Astrocyte of the hippocampus (primary cell): ENCODE data around the gene EEF1G.
"Not testable (repeated sequence)": the region's sequence is repeated elsewhere in the genome, so short reads cannot be mapped to it uniquely, and the experiment has no call there.

Source experiments
- DNase-seq: peaks from one replicate; pipeline ENCODE4 v3.0.0; 2011; ENCODE audit warnings: low read depth, low spot score

EEF1G gene

GRCh38 chr11:62578541-62578940 is 4.8 kb upstream of the EEF1G start:
- DNase-seq, result no peak

DNA sequence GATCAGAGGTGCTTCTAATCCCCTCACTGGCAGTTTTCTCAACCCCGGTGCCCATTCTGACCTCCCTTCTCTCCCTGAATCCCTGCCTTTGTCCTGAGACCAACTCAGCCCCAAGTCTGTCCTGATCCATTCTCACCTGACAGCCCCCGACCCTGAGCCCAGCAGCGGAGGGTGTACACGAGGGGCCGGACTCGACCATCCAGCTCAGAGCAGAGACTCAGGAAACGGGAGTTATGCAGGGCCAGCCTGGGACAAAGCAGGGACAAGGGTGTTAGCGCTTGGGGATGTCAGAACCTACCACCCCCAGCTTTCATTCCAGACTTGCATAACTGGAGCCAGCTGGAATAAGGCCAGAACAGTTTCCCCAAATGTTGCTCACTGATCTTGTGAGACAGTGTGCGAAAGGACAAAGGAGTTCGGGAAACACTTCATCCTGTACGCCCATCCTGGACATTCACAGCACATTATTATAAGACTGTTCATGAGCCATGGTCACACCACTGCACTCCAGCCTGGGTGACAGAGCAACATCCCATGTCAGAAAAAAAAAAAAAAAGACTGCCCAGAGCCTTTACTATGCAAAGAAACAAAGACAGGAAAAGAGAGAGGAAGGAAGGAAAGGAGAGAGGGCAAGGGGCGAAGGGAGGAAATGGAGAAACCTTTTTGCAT is 3.5 kb upstream of the EEF1G start:
- no peak for DNase-seq

- no peak for DNase-seq
These were observed 2.1 kb upstream of the EEF1G start for GRCh38 chr11:62575837-62576236.

GRCh38 chr11:62575156-62575555 is 1.5 kb upstream of the EEF1G start:
- no peak for DNase-seq

GRCh38 chr11:62574363-62575071 is 826 bp upstream of the EEF1G start:
- no peak for DNase-seq

- DNase-seq, result peak; percentile 52
These were observed 592 bp downstream of the EEF1G start for GRCh38 chr11:62573006-62573591.

GRCh38 chr11:62572431-62572830 is 1.3 kb downstream of the EEF1G start:
- no peak for DNase-seq

- not testable (repeated sequence) for DNase-seq
These were observed 2.2 kb downstream of the EEF1G start for GRCh38 chr11:62571493-62571892.

DNA sequence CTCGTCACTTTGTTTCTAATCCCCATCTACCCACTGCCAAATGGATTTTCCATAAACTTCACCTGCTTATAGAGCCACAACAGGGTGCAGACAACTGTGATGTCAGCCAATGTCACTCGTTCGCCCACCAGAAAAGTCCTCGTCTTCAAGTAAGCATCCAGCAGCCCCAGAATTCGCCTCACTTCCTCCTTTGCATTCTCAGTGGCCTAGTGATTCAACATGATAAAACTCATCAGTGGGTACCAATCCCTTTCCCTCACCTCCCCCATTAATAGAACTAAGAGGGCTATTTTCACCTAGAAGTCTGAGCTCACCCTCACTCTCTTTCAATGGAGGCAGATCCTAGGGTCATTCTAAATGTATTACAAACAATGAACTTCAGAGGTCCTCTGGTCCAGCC is 2.8 kb downstream of the EEF1G start:
- DNase-seq, result not testable (repeated sequence)

- DNase-seq, result no peak
These were observed 4.1 kb downstream of the EEF1G start for GRCh38 chr11:62569611-62570010.

- DNase-seq, result no peak
These were observed 6.6 kb downstream of the EEF1G start for GRCh38 chr11:62567018-62567633.

GRCh38 chr11:62566247-62566646 is 7.4 kb downstream of the EEF1G start:
- no peak for DNase-seq

GRCh38 chr11:62565100-62565802 is 8.4 kb downstream of the EEF1G start:
- DNase-seq, result no peak

DNA sequence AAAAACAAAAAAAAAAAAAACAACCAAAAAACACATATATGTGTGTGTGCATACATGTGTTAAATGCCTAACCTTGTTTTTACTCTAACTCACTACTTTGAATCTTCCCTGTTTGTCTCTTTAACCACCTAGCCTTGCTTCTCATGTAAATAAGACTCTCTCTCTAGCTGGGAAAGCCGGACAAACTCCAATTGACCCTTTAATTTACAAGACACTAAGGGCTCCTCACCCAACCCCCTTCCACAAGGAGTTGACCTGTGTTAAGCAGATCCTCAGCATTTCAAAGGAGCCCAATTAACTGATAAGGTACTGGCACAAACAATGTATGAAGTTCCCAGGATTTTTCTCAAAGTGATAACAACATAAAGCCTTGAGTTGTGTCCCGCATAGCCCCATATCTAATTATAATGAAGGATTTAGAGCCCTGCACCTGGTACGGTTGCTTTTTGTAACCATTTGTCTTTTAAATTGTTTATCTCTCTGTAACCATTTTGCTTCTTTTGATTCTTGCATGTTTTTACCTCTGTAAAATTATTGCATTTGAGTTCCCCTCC is 11.9 kb downstream of the EEF1G start:
- DNase-seq, result not testable (repeated sequence)

GRCh38 chr11:62560566-62561103 is 13.1 kb downstream of the EEF1G start:
- peak; percentile 99 for DNase-seq

DNA sequence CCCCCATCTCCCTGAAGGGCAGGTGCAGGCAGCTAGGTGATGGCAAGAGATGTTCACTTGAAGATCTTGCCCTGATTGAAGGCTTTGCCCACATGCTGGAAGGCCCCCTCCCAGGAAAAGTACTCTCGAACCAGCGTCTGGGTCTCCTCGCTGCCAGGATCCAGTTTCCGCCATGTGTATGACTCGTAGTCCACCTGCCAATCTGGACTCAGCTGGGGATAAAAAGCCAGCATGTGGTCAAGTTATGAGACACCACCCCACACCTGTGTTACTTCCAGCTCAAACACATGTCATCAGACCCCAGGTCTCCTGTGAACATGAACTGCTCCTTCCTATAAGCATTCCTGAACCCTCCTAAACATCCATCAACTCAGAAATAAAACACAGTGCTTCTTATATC is 14.1 kb downstream of the EEF1G start:
- DNase-seq, result not testable (repeated sequence)

- no peak for DNase-seq
These were observed 14.5 kb downstream of the EEF1G start for GRCh38 chr11:62559204-62559603.

GRCh38 chr11:62558669-62559068 is 15.0 kb downstream of the EEF1G start:
- no peak for DNase-seq

DNA sequence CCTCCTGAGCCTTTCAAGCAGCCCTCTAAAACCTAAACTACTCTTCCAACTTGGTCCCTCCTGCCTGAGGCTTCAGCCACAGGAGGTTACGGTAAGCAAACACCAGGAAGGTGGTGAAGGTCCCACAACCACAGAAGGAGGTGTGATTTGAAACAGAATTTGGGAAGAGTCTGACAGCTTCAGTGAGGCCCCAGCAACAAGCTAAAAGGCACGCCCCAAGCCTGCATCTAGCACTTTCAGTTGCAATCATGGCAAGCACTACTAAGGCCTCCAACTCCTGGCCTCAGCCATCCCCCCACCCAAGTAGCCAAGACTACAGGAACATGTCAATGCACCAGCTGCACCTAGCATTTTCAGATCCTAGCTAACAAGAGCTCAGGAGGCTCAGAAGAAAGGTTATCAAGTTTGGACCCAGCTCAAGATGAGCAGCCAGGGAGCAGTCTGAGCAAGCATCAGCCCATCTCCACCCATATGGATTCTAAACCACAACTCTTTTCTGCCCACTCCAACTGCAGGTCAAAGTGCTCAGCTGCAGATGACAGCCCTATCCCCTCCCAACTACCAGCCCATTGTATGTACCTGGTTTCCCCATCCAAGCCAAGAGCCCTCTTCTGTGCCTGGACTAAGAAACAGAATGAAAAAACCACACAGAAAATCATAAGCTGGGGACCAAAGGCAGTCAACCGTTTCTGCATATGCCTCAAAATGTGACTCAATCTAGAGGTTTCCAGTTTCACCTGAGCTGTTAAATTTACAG is 16.6 kb downstream of the EEF1G start:
- no peak for DNase-seq

DNA sequence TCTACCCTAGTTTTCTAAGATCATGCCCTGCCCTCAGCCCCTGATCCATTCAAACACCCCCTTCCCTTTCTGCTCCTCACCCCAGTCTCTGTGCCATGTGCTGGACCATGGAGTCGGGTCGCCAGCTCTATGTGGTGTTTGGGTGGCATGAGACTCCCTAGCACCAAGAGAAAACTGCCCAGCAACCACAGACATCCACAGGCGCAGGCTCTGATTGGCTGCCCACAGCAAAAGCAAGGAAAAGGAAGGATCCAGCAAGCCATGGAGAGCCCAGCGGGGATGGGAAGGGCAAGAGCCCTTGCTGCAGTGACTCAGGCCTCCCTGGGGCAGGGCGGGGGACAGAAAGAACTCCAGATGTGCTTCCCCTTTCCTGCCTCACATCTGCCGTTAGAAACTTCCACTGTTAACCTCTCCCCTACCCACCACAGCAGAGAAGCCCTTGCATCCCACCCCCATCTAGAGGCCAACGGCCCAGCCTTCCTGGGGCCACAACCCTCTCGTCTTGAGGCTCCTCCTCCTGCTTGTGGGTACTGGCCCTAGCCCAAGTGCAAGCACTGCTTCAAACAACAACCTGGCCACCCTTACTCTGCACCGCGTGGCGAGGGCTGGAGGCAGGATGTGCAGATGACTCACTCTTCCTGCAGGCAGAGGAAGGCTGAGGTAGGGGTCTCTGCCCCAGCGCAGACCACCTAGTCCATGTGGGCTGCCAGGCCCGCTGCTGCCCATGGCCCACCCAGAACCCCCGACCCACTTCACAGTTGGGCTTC is 17.4 kb downstream of the EEF1G start:
- peak; percentile 97 for DNase-seq
